ENCODE data around the gene VPREB3.

VPREB3 gene

GRCh38 chr22:23782703-23783102, 28.5 kb upstream of the VPREB3 start:
- Histone ChIP-seq H3K36me3 (ENCODE audit: control insufficient read depth, insufficient read depth, low read length) (no peaks in the 10 kb centered on the region), H2AFZ (no peak overlapping the region), H3K79me2 (no peaks in the 10 kb centered on the region), H3K27ac (no peak overlapping the region), H3K4me1 (no peaks in the 10 kb centered on the region), H3K9me3 (ENCODE audit: control insufficient read depth, low read length) (no peaks in the 10 kb centered on the region), H3K27me3 (ENCODE audit: control insufficient read depth, insufficient read depth, low read length) (no peaks in the 10 kb centered on the region), H3K4me2 (ENCODE audit: low read length) (no peak overlapping the region), H3K4me3 (ENCODE audit: low read depth, low read length) (no peak overlapping the region), H3K9ac (no peak overlapping the region)
- TF ChIP-seq CTCF (IDR thresholded peaks at IDR 0.05), result no peak

DNA sequence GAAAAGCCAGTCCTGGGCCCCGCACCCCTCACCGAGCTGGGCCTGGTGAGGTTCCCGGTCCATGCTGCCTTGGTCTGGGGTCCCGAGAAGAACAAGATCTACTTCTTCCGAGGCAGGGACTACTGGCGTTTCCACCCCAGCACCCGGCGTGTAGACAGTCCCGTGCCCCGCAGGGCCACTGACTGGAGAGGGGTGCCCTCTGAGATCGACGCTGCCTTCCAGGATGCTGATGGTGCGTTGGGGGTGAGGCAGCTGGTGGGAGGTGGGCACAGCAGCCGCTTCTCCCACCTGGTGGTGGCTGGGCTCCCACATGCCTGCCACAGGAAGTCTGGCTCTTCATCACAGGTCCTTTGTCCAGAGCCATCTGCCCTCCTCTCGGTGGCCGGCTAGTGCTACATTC, 28.0 kb upstream of the VPREB3 start:
- H3K9me3 ChIP-seq (ENCODE audit: control insufficient read depth, low read length), result no peaks in the 10 kb centered on the region

GRCh38 chr22:23781511-23782183, 27.4 kb upstream of the VPREB3 start:
- no peak for TF ChIP-seq CTCF (IDR thresholded peaks at IDR 0.05)
- Histone ChIP-seq H3K9me3 (ENCODE audit: control insufficient read depth, low read length) (no peaks in the 10 kb centered on the region), H3K4me1 (no peaks in the 10 kb centered on the region), H3K36me3 (ENCODE audit: control insufficient read depth, insufficient read depth, low read length) (no peaks in the 10 kb centered on the region), H3K4me3 (ENCODE audit: low read depth, low read length) (no peak overlapping the region), H3K27ac (no peak overlapping the region), H2AFZ (no peak overlapping the region), H3K4me2 (ENCODE audit: low read length) (no peak overlapping the region), H3K79me2 (no peaks in the 10 kb centered on the region), H3K9ac (no peak overlapping the region), H3K27me3 (ENCODE audit: control insufficient read depth, insufficient read depth, low read length) (no peaks in the 10 kb centered on the region)

More for the DNA sequence above, 28.0 kb upstream of the VPREB3 start:
- Histone ChIP-seq H3K4me3 (ENCODE audit: low read depth, low read length) (no peak overlapping the region), H3K4me2 (ENCODE audit: low read length) (no peak overlapping the region), H3K27ac (no peak overlapping the region), H3K79me2 (no peaks in the 10 kb centered on the region), H3K27me3 (ENCODE audit: control insufficient read depth, insufficient read depth, low read length) (no peaks in the 10 kb centered on the region), H3K36me3 (ENCODE audit: control insufficient read depth, insufficient read depth, low read length) (no peaks in the 10 kb centered on the region), H3K9ac (no peak overlapping the region), H2AFZ (no peak overlapping the region), H3K4me1 (no peaks in the 10 kb centered on the region)
- TF ChIP-seq CTCF (IDR thresholded peaks at IDR 0.05), result no peak

GRCh38 chr22:23781065-23781464, 26.8 kb upstream of the VPREB3 start:
- no peak overlapping the region for H2AFZ ChIP-seq
- H3K27me3 ChIP-seq (ENCODE audit: control insufficient read depth, insufficient read depth, low read length), result no peaks in the 10 kb centered on the region
- no peak overlapping the region for H3K9ac ChIP-seq
- no peaks in the 10 kb centered on the region for H3K36me3 ChIP-seq (ENCODE audit: control insufficient read depth, insufficient read depth, low read length)
- H3K4me2 ChIP-seq (ENCODE audit: low read length), result no peak overlapping the region
- no peaks in the 10 kb centered on the region for H3K79me2 ChIP-seq
- H3K27ac ChIP-seq, result no peak overlapping the region
- no peaks in the 10 kb centered on the region for H3K9me3 ChIP-seq (ENCODE audit: control insufficient read depth, low read length)
- H3K4me1 ChIP-seq, result no peaks in the 10 kb centered on the region
- no peak for TF ChIP-seq CTCF (IDR thresholded peaks at IDR 0.05)
- no peak overlapping the region for H3K4me3 ChIP-seq (ENCODE audit: low read depth, low read length)

- no peak overlapping the region for H3K4me3 ChIP-seq (ENCODE audit: low read depth, low read length)
- no peaks in the 10 kb centered on the region for H3K4me1 ChIP-seq
- no peak overlapping the region for H2AFZ ChIP-seq
- no peak overlapping the region for H3K27ac ChIP-seq
- H3K9ac ChIP-seq, result no peak overlapping the region
- no peaks in the 10 kb centered on the region for H3K36me3 ChIP-seq (ENCODE audit: control insufficient read depth, insufficient read depth, low read length)
- H3K79me2 ChIP-seq, result no peaks in the 10 kb centered on the region
- no peaks in the 10 kb centered on the region for H3K27me3 ChIP-seq (ENCODE audit: control insufficient read depth, insufficient read depth, low read length)
- no peaks in the 10 kb centered on the region for H3K9me3 ChIP-seq (ENCODE audit: control insufficient read depth, low read length)
- H3K4me2 ChIP-seq (ENCODE audit: low read length), result no peak overlapping the region
- TF ChIP-seq CTCF (IDR thresholded peaks at IDR 0.05), result no peak
Observed at GRCh38 chr22:23780146-23780748, 26.0 kb upstream of the VPREB3 start.

Measured in parathyroid adenoma (tissue), 2 donors.